ENCODE data around the gene OCEL1.

Gene OCEL1

DNA sequence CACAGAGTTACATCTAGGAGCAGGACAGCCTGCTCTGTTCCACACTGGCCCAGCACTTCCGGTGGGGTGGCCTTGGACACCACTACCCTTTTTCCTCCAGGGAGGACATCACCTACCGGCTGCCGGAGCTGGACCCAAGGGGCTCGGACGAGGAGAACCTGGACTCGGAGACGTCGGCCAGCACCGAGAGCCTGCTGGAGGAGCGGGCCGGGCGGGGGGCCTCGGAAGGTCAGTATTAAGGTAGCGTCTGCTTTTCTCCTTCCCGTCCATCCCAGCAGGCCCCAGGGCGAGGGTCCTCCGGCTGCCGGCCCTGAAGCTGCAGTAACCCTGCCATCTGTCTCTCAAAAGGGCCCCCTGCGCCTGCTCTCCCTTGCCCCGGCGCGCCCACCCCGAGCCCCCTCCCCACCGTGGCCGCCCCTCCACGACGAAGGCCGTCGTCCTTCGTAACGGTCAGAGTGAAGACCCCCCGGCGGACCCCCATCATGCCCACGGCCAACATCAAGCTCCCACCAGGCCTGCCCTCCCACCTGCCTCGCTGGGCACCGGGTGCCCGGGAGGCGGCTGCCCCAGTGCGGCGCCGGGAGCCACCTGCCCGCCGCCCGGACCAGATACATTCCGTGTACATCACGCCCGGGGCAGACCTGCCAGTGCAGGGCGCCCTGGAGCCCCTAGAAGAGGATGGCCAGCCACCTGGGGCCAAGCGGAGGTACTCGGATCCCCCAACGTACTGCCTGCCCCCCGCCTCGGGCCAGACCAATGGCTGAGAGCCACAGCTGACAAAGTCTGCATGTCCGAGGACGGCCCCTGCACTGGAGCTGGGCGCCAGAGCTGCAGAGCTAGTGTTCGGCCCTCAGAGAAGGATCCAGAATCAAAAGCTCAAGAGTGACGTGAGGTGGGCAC is 14.2 kb upstream of the OCEL1 start:
- DNase-seq = no peak

- DNase-seq = no peak
Measured at GRCh38 chr19:17213334-17213733, 12.7 kb upstream of the OCEL1 start.

GRCh38 chr19:17214508-17215126 is 11.4 kb upstream of the OCEL1 start:
- DNase-seq = peak; percentile 82

DNA sequence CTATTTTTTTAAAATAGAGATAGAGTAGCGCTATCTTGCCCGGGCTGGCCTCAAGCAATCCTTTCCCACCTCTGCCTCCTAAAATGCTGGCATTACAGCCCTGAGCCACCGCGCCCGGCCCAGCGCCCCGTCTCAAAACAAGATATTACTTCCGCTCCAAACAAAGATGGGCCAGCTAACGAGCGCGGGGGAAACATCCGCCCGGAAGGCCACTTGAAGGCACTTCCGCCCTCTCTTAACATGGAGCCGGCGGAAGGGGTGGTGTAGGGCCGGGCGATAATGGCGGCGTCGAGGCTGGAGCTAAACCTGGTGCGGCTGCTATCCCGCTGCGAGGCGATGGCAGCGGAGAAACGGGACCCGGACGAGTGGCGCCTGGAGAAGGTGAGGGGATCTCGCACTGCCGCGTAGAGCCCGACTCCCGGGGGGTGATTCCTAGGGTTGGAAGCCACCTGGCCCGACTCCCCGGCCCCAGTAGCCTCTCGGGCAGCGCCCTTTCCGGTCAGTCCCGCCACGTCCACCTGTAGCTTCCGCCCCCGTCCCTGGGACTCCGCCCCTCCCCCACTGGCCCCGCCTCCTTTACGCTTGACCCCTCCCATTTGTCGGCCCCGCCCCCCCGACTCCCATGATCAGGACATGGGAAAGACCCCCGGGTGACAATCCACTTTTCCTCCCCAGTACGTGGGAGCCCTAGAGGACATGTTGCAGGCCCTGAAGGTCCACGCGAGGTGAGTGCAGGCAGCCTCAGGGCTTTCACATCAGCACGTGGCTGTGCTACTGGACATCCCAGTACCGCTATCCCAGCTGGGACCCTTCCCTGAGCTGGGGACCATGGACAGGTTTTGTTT is 10.7 kb upstream of the OCEL1 start, which contains the start of gene USE1:
USE1 (plus strand) TSS at position 231 of the 845 bp plus-strand sequence; CDS start at position 280, 49 bp downstream.
- peak; percentile 93 for DNase-seq

DNA sequence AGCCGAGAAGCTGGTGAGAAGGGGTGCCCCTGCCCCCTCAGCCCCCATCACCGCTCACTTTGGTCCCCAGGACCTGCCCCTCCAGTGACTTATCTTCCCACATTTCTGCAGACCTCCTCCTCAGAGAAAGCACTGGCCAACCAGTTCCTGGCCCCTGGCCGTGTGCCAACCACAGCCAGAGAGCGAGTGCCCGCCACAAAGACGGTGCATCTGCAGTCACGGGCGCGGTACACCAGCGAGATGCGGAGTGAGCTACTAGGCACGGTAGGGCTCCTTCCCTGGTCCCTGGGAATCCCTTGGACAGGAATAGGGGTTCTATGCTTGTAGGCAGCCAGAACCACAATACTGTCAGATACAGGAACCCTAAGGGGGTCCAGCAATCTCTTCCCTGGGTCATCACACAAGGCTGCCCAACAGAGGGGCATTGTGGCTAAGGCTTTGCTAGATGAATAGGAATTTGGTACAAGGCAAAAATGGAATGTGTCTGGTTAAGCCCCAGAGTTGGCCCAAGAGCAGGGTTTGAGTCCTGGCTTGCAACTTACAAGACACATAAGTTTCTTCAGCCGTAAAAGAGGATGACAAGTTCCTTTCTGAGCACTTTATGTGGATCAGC is 9.9 kb upstream of the OCEL1 start:
- no peak for DNase-seq

DNA sequence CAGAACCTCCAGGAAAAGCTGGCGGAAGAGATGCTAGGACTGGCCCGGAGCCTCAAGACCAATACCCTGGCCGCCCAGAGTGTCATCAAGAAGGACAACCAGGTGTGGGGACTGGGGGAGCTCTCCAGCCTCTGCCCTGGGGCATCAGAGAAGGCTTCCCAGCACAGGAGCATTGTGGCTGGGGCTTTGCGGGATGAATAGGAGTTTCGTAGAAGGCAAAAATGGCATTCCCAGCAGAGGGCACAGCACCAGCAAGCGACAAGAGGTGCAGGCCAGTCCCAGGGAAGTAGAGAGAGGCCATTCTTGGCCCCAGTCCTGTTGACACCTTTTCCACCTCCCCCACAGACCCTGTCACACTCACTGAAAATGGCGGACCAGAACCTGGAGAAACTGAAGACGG is 6.7 kb upstream of the OCEL1 start:
- DNase-seq = no peak

DNA sequence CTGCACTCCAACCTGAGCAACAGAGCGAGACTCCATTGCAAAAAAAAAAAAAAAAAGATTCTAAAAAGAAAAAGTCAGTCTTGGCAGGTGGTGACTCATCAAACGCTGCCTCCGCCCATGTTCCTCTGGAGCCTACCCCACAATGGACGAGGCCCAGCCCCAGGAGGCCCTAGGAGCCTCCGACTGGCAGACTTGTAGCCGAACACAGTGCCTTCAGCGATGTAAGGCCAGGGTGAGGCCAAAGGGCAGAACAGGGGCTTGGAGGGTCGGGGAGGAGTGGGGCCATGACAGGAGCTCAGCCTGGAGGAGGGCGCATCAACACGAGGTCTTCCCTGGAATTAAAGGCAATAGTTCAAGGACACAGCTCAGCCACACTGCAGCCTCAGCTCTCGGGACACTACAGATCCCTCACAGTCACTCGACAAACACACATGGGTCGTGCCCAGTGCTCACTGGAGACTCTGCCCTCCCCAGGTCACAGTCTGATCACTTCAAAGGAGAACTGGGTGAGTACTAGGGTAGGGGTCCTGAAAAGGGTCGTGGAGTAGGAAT is 5.7 kb upstream of the OCEL1 start:
- no peak for DNase-seq

GRCh38 chr19:17225053-17225452 is 973 bp upstream of the OCEL1 start:
- DNase-seq = no peak

GRCh38 chr19:17227798-17228367 is 1.9 kb downstream of the OCEL1 start:
- no peak for DNase-seq

DNA sequence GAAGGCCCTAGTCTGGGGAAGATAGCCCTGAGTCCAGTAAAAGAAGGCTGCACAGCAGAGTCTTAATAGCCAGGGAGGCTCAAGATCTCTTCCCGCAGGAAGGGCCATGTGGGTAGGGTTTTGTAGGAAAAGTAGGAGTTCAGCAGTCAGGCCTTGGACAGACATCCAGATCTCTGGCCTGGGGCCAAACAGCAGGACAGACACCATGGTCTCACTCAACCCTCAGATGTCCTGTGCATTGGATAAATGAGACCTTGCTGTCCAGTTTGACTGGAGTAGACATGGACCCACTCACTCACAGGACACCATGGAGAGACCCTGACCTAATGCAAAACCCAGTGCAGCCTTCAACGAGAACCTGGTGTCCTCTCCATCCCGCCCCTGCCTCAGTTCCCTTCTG is 3.9 kb downstream of the OCEL1 start:
- no peak for DNase-seq

GRCh38 chr19:17232258-17232657 is 6.2 kb downstream of the OCEL1 start:
- DNase-seq = no peak

DNA sequence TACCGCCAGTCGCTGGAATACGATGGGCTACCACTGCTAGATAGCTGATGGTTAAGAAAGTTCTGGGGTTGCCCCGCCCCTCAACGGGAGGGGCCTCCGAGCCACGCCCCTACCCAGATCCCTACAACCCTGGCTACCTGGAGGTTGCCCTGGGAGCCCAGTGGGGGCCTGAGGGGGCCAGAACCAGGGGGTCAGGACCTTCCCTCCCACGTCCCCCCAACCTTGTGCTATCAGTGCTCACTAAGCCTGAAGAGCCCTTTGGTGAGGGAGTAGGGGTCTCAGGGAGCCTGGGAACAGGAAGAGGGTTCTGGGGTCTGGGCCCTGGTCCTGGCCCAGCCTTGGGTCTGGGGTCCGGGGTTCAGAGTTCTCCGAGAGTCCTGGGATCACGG is 8.9 kb downstream of the OCEL1 start:
- DNase-seq = peak; percentile 35

DNA sequence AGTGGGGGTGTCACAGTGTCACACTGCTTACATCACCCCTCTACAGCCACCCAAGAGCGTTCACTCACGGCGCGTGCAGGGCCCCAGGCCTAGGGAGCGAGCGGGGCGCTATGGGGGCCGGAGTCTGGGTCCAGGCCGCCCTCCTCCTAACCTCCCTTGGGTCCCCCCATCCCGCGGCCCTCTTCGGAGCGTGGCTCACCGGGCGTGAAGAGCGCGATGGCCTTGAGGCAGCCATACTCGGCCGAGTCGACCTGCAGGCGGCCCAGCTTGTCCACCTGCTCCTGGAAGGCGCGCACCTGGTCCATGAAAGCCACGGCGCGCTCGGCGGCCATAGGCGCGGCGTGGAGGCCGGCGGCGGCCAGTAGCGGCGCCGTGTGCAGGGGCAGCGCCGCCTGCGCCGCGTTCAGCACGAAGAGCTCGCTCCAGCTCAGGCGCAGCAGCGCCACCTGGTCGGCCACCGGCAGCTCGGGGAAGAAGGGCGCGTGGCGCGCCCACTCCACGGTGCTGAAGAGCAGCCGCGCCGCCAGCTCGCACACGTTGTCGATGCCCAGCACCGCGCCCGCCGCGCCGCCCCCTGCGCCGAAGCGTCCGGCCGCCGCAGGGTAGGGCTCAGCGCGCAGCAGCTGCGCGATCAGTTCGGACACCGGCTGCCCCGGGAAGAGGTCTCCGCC is 9.4 kb downstream of the OCEL1 start:
- DNase-seq = peak; percentile 61

- peak; percentile 63 for DNase-seq
Measured at GRCh38 chr19:17235971-17236777, 10.1 kb downstream of the OCEL1 start.

DNA sequence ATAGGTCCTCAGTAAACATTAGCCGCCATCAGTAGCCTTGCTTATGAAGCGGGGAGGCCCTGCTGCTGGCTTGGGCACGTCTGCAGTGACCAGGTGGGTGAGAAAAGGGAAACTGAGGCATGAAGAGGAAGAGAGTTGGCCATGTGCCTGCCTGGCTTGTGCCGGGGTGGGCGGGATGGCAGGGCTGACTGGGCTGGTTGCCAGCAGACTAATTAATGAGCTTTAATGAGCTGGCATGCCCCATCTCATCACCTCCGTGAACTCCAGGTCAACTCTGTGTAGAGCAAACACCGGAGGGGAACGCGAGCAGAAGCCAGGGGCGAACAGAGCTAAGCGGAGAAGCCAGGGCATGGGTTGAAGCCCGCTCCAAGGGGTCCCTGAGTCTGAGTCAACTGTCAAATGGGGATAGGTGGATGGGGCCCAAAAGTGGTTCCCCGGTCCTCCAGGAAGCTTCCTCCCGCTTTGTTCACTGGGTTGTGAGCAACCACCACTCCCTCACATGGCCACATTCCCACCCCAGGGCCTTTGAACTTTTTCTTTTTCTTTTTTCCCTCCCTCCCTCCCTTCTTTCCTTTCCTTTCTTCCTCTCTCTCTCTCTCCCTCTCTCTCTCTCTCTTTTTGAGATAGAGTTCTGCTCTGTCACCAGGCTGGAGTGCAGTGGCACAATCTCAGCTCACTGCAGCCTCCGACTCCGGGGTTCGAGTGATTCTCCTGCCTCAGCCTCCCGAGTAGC is 11.0 kb downstream of the OCEL1 start:
- DNase-seq = peak; percentile 10

DNA sequence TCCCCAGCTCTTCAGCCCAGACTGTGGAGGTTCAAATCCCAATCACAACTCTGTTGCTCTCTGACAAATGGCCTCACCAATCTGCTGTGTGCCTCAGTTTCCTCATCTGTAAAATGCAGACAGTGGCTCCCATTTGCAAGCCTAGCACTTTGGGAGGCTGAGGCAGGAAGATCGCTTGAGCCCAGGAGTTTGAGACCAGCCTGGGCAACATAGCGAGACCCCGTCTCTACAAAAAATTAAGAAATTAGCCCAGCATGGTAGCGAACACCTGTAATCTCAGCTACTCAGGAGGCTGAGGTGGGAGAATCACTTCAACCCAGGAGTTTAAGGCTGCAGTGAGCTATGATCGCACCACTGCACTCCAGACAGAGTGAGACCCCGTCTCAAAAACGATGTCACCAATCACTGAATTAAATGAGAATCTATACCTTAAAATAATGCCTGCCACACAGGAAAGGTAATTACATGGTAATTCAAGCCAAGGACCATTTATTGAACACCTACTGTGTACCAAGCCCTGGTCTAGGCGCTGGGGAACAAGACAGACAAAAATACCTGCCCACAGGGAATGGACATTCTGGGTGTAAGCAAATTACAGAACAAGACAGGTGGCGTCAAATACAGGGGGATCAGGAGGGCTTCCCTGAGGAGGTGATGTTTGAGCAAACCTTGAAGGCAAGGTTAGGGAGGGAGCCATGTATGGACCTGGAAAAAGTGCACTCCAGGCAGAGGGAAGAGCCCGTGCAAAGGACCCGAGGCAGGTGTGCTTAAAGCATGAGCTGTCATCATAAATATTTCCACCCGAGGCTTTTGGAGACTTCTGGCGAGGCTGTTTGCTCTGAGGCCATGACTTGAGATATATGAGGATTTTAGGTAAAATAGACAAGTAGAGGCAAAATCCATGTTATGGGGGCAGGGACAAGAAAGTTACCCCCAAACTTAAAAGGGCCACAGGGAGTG is 12.0 kb downstream of the OCEL1 start:
- no peak for DNase-seq

DNA sequence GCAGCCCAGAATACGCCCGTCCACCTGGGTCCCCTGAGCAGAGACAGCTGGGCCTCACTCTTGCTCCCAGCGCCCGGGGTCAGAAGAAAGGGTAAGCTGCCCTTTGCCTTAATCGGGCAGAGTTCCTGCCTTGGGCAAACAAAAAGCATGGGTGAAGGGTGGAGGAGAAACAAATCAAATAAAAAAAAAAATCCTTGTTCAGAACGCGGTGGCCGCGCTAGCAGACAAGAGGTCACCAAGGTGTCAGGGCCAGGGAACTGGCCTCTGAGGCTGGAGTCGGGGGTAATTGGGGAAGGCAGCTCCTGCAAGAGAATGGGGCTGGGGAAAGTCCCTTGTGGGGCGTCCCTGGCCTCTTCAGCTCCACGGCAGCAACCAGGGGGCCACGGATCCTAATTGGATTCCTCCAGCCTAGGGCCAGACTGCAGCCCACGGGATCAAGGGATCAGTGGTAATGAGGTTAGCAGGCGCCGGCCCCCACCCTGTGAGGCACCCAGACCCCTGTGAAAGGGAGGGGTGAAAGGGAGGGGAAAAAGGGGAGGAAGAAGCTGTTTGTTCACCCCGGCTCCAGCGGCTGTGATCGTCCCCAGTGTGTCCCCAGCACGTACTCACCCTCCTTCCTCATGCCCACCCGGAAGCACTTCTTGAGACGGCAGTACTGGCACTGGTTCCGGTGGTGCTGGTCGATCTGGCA is 14.2 kb downstream of the OCEL1 start:
- no peak for DNase-seq

DNA sequence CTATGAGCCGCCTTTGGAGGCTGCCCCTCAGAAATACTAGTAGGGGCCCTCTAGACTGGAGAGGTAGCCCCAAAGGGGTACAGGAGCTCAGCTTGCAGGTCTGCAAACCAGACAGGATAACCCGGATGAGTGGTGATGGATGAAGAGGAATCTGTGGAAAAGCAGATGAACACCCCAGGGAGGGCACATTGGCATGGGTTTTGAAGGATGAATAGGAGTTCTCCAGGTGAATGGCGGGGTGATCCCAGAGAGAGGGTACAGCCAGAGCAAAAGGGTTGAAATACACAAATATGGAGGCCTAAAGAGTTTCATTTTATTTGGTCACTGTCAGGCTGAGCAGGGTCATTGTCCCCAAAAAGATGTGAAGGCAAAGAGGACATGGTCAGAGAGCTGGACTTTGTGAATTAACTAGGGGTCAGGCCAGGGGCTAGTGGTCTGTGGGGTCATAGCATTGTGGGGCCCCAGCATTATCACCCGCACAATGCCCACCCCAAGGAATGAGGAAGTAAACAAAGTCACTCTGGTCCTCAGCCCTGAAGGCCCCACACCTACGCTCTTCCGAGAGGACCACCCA is 14.9 kb downstream of the OCEL1 start:
- no peak for DNase-seq
